GM21619 (cell line): ENCODE data around the gene TMEM94.
"Not testable (repeated sequence)": the region's sequence is repeated elsewhere in the genome, so short reads cannot be mapped to it uniquely, and the experiment has no call there.

Source experiments
- ATAC-seq: cut with Tn5 transposase; IDR thresholded peaks from one replicate; pipeline ENCODE4 v1.9.1; 2021; ENCODE audit not compliant: unreplicated experiment

TMEM94 gene

DNA sequence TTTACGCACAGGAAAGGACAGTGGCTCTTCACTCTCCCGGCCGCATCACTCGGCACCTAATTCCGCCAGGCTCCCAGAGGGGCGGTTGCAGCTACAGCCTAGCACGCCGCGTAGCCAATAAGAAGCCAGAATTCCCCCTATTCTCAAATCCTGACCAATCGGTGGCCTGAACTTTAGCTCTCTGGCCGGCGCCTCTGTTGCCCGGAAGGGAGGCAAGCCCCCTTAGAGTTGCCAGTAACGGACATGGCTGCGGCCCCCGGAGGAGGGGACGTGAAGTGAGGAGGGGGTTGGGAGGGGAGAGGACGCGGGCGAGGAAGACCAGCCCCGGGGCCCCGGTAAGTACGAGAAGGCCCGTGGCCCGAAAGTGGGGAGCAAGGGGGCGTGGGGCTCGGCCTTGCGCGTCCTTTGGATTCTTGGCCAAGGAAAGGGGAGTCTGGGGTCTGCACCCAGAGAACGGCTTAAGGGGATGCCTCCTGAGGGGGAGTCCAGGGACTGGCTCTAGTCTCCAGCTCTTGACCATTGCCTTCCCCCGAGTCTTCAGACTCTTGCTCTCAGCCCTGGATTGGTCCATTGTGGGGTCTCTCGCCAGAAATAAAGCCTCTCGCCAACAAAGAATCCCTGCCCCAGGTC is at the start of gene TMEM94:
Gene TMEM94 (plus strand): TSS at position 219 of the 630 bp plus-strand sequence. CDS start 15,271 bp downstream, outside the sequence.
- ATAC-seq, result peak; percentile 93

DNA sequence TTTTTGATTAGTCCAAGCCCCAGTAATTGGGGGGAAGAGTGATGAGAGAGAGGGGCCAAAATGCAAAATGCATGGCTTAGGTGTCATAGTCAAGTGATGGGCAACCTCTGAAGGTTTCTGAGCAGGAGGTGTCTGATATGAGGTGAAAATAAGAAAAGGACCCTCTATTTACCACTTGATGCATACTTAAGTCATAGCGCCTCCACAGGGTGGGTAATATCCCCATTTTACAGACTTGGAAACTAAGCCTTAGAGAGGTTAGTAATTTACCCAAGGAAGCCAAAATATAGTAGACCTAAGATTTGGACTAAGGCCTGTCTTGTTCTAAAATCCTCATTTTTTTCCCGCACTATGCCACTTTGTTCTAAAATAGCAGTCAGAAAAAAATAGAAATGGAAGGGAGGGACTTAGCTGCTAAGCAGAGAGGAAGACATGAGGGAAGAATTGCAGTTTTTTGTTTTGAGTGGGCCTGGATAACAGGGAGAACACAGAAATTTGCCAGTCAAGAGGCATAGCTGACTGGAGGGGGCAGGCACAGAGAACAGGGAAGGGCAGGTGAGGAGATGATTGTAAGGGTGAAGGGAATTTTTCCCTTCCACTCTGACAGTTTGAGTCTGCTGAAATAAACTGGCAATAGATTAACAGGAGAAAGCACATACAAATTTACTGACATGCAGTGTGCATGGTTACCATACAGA is 48.6 kb upstream of the TMEM94 start:
- ATAC-seq, result no peak

DNA sequence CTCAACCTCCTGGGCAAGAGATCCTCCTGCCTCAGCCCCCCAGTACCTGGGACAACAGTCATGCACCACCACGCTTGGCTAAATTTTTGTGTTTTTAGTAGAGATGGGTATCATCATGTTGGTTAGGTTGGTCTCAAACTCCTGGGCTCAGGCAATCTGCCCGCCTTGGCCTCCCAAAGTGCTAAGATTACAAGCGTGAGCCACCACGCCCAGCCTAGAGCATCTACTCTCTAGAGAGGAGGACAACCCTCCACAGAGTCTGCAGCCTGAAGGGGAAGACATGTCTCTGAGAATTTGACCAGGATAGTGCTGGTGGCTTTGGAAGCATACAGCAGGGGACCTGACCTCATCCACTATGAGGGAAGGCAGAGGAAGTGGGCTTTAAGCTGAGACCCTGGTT is 46.3 kb upstream of the TMEM94 start:
- ATAC-seq, result no peak

DNA sequence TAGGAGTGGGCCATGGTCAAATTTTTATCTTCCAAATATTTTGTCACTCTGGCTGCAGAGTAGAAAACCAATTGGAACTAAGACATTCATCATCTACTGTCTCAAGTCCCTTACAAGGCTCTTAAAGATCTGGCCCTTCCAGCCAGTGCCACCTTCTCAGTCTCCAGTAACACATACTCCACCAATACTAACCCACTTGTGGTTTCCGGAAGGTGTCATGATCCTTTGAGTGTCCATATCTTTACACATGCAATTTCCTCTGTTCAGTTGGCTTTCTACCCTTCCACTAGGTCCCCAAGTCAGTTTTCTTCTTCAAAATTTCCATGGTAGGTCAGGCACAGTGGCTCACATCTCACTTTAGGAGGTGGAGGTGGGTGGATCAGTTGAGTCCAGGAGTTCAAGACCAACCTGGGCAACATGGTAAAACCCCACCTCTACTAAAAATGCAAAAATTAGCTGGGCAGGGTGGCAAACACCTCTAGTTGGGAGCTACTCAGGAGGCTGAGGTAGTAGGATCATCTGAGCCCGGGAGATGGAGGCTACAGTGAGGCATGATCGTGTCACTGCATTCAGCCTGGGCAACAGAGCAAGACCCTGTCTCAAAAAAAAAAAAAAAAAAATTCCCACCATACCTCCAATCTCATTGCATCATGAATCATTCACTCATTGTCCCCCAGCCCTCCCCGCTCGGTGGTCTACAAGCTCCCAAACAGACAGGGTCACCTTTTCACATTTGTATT is 44.9 kb upstream of the TMEM94 start:
- no peak for ATAC-seq

DNA sequence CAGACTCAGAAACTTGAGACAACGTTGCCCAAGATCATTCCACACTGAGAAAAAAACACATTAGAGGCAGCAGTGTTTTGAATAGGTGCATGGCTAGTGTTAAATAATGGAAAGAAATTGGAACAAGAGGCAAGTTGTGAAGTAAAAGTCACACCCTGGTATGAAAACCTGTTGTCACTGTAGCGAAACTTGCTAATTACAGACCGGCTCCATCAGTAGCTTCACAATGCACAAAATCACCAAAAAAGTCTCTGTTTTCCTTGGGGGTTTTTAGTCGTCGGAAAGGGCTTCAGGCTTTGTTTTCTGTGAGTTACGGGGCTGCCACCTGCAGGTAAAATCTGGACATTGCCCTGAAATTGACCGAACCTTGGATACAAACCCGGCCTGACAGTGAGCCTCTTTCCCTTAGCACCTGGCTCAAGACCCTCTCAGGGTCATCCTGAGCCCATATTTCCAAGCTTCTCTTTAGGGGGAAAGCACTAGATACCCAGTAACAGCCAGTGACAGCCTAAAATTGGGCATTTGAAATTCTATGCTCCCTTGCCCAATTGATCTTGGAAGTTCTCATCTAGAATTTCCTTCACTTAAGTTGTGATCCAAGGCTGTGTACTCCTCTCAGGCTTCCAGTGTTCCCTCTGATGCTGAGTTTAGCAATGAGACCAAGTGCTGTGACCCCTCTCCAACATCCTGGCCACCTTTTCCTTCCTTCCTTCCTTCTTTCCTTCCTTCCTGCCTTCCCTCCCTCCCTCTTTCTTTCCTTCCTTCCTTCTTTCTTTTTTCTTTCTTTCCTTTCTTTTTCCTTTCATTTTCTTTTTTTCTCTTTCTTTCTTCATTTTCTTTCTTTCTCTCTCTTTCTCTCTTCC is 43.7 kb upstream of the TMEM94 start:
- ATAC-seq, result peak; percentile 50

DNA sequence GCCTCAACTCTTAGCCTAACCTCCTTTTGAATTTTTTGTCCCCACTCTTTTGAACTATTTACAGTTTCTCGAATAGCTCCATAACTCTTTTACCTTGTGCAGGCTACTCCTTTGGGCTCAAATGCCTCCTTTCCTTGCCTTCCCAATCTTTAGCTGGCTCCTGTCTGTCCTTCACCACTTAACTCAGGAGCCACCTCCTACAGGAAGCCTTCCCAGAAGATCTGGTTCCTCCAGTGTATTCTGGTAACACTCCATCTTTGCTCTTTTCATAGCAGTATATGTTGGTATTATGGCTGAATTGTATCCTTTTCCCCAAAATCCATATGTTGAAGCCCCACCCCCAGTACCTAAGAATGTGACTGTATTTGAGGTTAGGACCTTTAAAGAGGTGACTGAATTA is 41.9 kb upstream of the TMEM94 start:
- ATAC-seq, result no peak

DNA sequence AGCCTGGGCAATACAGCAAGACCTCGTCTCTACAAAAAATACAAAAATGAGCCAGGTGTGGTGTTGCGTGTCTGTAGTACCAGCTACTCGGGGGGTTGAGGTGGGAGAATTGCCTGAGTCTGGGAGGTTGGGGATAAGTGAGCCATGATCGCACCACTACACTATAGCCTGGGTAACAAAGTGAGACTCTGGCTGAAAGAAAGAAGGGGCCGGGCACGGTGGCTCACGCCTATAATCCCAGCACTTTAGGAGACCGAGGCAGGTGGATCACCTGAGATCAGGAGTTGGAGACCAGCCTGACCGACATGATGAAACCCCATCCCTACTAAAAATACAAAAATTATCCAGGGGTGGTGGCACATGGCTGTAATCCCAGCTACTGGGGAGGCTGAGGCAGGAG is 40.4 kb upstream of the TMEM94 start:
- no peak for ATAC-seq

DNA sequence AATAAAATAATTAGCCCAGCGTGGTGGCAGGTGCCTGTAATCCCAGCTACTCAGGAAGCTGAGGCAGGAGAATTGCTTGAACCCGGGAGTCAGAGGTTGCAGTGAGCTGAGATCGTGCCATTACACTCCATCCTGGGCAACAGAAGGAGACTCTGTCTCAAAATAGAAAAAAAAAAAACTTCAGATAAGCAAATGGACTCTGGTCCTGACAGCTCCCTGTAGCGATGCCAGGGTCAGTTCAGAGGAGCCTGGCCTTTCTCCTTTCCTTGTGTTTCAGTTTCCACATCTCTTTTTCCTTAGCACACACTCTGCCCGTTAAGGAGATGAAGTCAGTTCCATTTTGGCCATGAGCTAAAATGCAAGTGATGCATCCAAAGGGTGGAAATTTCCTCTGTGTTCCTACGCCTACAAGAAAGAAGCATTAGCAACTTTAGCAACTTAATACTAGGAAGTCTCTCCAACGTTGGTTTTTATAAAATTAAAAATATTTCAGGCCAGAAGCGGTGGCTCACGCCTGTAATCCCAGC is 39.3 kb upstream of the TMEM94 start:
- no peak for ATAC-seq

DNA sequence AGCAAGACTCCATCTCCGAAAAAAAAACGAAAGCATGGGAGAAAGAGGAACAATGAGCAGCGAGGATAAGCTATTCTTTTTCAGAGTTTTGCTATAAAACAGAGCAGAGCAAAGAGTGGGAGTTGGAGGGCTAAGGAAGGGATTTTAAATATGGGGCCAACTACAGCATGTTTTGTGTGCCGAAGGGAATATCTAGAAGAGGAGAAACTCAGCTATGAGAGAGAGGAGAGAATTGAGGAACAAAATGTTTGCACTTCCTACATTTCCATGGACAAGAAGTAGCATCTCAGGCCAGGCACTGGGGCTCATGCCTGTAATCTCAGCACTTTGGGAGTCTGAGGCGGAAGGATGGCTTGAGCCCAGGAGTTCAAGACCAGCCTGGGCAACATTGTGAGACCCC is 37.9 kb upstream of the TMEM94 start:
- no peak for ATAC-seq

DNA sequence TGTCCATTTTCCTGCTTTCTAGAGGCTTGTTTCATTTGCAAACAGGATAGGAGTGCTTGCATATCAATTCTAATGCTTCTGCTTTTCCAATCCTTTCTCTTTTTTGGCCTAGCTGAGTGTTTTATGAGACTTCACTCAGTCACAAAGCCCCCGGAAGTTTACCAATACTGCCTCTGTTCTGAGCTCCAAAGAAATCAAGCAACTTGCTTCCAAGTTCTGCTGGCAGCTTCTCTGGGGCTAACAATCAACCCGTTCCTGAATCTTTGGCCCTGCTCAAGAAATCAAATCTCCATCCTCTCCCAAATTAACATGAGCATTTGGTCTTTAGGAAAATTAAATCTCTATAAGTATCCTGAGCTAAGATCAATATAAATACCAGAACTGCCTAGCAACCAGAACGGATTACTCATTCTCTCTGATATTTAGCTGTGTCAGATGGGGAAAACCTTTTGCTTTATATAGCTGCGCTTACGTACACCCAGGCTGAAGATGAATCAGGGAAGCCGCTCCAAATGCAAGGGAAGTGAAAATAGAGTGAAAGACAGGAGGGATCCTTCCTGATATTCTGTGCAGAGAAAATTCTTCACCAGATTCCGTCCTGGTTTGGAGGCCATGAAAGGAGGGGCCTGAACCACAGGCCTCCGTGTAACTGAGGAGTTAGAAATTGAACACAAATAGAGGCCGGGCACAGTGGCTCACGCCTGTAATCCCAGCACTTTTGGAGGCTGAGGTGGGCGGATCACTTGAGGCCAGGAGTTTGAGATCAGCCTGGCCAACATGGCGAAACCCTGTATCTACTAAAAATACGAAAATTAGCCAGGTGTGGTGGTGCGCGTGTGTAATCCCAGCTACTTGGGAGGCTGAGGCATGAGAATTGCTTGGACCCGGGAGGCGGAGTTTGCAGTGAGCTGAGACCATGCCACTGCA is 27.6 kb upstream of the TMEM94 start:
- ATAC-seq, result no peak

DNA sequence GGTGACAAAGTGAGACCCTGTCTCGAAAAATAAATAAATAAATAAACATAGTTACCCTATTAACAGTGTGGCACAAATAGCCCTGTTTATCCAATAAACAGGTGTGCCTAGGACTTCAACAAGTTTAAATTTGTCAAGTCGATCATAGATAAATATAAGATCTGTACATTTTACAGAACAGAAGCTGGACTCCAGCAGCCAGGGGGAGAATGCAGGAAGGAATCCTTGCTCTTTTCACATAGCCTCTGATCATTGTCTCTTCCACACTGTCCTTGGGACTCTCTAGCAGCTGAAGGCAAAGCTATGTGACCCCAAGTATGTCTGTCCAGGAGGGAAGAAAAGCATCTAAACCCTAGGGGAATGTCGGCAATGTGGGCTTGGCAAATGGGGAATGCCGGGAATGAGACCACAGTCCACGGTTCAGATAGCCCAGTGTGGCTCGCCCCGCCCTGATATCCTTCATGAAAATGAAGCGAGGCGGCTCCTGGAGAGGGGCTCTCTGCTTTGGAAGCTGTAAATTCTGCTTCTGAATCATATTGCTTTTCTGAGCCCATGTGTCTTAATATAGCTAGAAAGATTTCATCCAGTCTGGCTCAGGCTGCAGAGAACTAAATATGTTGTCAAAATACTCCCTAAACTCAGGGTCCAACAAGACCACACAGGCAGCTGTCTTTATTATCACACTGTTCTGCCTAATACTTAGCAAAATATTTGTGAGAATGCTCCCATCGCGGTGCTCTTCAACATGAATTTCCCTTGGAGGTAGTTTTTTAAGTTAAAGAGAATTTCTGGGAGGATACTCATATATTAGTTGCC is 26.1 kb upstream of the TMEM94 start:
- no peak for ATAC-seq

DNA sequence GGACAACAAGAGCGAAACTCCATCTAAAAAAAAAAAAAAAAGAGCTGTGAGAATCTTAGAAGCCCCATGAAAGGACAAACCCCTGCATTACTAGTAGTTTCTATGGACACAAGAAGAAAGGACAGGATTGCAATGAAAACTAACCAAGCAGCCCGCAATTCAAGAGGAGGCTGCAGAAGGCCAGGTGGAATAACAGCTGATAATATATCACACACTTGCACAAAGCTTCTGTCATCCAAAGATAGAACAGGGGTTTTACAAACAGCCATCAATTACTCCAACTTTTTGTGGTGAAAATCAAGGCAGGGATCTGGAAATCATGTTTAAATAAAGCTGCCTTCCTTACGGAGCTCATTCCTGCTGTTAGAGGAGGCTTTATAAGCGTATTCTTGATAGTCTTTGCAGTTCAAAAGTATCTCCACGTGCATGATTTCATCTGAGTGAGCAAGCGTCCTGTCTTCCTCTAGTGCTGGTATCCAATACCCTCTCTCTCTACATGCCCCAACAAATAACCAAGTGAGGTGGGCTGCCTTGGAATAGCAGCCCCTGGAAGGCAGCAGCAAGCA is 23.1 kb upstream of the TMEM94 start:
- no peak for ATAC-seq

DNA sequence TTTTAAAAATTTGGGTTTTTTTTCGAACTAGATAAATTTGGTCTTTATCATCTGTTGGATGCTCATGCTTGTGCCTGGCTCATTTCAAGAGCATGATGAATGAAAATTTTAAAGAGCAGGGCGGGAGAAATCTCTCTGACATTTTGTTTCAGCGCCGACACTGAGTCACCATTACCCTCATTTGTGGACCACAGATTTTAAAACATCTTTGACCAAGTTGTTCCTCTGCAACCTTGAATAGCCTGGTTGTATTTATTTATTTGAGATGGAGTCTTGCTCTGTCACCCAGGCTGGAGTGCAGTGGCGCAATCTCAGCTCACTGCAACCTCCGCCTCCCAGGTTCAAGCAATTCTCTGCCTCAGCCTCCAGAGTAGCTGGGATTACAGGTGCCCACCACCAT is 22.0 kb upstream of the TMEM94 start:
- ATAC-seq, result not testable (repeated sequence)

DNA sequence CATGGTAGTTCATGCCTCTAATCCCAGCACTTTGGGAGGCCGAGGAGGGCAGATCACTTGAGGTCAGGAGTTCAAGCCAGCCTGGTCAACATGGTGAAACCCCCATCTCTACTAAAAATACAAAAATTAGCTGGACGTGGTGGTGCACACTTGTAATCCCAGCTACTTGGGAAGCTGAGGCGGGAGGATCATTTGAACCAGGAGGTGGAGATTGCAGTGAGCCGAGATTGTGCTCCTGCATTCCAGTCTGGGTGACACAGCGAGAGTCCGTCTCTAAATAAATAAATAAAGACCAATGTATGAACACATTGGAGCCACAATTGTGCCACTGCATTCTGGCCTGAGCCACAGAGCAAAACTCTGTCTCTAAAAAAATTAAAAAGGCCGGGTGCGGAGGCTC is 19.0 kb upstream of the TMEM94 start:
- ATAC-seq, result not testable (repeated sequence)

DNA sequence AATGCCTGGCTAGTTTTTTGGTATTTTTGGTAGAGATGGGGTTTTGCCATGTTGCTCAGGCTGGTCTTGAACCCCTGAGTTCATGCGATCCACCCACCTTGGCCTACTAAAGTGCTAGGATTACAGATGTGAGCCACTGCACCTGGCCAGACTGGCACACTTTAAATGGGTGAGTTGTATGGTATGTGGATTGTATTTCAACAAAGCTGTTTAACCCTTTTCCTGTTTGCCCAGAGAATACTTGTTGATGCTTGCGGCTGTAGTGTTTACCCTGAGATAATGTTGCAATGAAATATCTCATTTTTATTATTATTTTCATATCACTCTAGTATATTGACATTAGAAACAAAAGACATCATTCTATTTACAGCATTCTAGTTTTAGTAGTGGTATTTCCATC is 17.1 kb upstream of the TMEM94 start:
- ATAC-seq, result no peak

DNA sequence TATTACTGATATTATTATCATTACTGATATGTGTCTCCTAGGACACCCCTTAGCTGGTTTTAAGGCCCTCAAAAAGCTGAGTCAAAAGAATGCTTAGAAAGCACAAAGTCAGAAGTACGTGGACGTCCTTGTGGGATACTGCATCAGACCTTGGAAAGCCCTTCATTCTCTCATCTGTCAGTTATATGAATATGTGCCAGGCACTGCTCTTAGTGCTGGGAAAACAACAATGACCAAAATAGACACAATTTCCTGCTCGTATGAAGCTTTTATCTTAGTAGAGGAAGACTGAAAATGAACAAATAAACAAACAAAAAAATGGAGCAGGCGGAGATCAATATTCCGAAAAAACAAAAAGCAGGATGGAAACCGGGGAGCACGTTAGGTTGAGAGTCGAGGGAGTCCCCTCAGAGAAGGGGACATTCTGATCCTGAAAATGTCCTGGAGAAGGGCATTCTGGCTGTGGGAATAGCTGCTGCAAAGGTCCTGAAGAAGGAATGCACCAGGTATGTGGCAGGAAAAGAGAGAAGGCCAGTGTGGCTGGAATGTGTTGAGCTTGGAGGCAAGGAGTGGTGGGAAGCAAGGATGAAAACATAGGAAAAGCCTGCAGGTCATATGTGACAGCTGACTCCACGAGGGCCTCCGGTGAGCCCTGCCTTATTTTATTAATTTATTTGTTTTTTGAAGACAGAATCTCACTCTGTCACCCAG is 15.5 kb upstream of the TMEM94 start:
- ATAC-seq, result no peak

DNA sequence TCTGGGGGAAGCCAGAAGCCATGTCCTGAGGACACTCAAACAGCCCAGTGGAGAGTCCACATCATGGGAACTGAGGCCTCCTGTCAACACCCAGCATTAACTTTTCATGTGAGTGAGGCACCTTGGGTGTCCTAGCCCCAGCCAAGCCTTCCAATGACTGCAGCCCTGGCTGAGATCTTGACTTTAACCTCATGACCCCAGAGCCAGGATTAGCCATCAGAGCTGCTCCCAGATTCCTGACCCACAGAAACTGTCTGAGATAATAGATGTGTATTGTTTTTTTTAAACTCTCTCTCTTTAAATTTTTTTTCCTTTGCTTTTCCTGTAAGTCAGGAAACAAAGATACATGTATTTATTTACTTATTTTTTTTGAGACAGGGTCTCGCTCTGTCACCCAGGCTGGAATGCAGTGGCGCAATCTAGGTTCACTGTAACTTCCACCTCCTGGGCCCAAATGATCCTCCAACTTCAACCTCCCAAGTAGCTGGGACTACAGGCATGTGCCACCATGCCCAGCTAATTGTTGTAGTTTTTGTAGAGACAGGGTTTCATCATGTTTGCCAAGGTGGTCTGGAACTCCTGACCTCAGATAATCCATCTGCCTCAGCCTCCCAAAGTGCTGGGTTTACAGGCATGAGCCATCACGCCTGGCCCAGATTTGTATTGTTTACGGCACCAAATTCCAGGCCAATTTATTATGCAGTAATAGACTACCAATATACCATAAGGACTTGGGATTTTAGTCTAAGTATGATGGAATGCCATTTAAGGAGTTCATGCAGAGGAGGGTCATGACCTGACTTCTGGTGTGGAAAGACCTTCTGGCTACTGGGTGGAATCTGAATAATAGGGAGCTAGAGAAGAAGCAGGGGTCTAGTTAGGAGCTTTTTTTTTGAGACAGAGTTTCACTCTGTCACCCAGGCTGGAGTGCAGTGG is 14.0 kb upstream of the TMEM94 start:
- no peak for ATAC-seq
